NB4 (cell line): Measurements from ENCODE around the gene CHSY1.

Experiments
- DNase-seq: peaks from one replicate; pipeline ENCODE4 v3.0.0; 2010; ENCODE audit warnings: low read depth
- H3K4me3 ChIP-seq: one replicate; pipeline ENCODE4 v1.5.1; 2011; ENCODE audit warnings: mild to moderate bottlenecking, low read depth, low read length, moderate library complexity
- MYC ChIP-seq: IDR thresholded peaks from 2 replicates; pipeline ENCODE4 v1.6.1; 2011; ENCODE audit warnings: low read depth, low read length
- POLR2A ChIP-seq: IDR thresholded peaks from 2 replicates; pipeline ENCODE4 v1.6.1; 2011; ENCODE audit warnings: mild to moderate bottlenecking; ENCODE audit not compliant: insufficient read length; ENCODE audit errors: extremely low read depth
- TF ChIP-seq, protein P1 (sequence below): IDR thresholded peaks from 2 replicates; pipeline ENCODE4 v1.6.1; 2011; ENCODE audit warnings: low read depth, low read length
- TF ChIP-seq, protein P2 (sequence below): IDR thresholded peaks from one replicate; pipeline ENCODE4 v1.5.1; 2012; ENCODE audit warnings: low read depth, low read length

Gene CHSY1

DNA sequence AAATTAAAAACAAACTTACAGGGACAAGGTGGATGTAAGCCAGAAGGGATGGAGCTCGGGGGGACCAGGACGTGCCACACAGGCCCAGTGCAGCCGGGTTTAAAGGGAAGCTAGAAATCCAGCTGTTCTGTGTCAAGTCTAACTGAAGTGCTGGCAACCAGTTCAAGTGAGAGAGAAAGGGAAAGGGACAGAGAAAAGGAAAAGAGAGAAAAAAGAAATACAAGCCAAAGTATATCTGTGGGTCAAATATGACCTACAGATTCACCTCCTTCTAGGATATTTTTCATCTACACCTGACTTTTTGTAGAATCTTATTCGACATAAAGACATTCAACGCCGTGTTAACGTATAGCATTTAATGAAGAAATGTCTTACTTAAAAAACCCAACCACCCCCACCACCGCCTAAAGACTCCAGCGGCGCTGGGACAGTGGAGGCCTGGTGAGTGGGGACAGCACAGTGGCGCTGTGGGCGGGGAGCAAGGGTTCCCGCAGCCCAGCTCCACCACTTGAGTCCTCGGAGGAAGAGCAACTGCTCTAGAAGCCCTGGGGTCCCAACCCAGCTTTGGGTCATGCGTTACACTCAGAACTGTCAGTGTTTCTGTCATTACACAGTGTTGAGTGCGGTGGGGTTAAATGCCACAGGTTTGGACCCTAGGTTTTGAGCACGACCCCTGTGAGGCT, 62.3 kb downstream of the CHSY1 start:
- DNase-seq: no peak
- TF ChIP-seq POLR2A (no peak), MYC (no peak)
- TF ChIP-seq, protein P1, sequence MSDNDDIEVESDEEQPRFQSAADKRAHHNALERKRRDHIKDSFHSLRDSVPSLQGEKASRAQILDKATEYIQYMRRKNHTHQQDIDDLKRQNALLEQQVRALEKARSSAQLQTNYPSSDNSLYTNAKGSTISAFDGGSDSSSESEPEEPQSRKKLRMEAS: no peak
- TF ChIP-seq, protein P2, sequence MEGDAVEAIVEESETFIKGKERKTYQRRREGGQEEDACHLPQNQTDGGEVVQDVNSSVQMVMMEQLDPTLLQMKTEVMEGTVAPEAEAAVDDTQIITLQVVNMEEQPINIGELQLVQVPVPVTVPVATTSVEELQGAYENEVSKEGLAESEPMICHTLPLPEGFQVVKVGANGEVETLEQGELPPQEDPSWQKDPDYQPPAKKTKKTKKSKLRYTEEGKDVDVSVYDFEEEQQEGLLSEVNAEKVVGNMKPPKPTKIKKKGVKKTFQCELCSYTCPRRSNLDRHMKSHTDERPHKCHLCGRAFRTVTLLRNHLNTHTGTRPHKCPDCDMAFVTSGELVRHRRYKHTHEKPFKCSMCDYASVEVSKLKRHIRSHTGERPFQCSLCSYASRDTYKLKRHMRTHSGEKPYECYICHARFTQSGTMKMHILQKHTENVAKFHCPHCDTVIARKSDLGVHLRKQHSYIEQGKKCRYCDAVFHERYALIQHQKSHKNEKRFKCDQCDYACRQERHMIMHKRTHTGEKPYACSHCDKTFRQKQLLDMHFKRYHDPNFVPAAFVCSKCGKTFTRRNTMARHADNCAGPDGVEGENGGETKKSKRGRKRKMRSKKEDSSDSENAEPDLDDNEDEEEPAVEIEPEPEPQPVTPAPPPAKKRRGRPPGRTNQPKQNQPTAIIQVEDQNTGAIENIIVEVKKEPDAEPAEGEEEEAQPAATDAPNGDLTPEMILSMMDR: no peak
- H3K4me3 ChIP-seq: no peak overlapping the region

DNA sequence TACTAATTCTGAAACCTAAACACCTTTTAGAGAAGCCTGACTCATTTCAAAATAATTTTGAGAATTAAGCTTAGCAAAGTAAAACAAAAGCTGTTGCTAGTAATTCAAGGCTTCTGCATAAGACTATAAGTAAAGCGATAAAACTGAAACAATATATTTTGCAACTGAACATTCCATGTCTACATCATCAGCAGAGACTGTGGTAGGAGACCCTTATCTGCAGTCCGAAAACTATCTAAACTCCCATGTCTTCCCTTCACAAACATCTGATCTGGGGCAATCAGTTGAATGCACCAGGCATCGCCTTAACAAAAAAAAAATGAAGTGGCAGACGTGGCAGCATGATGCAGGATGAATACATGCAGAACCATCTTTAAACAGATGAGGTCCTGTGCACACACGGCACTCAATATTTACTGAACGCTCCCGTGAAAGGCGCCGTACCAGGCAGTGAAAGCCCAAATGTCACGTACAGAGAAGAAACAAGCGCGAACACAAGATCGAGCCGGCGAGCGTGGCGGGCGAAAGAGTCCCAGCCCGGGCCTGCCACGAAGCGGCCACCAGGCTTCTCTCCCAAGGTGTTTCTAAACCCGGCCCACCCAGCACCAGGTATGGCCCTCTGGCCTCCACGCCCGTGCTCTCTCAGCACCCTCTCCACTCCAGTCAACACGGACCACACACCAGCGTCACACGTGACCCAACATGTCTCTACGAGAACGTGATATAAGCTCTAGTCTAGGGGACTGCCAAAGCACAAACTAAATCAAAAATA, 63.0 kb downstream of the CHSY1 start:
- DNase-seq: no peak
- TF ChIP-seq MYC: no peak
- TF ChIP-seq, protein P1: no peak
- TF ChIP-seq, protein P2: no peak
- TF ChIP-seq POLR2A: no peak
- no peak overlapping the region for H3K4me3 ChIP-seq

DNA sequence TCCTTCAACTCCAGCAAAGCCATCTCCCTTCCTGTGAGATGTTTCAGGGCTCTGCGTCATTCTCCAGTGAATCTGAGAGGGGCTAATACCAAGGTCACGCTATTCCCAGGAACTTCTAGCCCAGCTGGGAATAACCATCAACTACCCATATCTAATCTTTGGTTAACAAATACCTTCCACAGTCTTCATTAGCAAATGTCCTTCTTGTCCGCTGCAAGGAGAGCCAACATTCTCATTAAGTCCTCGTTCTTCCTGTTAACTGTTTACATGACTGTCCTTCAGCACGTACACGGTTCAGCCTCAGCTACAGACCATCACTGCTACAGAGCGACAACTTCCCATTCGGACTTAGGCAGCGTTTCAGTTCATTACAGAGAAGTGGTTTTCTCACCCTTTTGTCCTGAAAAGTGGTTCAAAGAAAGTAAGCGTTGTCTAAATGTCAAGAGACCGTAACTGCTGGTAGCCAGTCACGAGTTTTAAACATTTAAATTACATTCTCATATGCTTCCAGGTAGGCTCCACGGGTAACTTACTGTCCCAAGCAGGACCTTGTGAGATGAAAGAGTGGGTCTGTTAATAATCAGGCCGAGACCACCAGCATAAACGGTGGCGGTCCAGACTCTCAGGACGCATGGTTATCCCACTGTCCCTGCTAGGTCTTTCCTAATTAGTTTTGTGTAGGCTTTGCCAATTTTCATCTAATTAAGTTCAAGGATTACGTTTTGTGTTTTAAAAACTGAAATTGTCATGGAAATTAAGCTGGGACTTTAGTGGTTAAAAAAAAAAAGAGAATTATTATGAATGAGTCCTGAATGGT, 63.8 kb downstream of the CHSY1 start:
- no peak for DNase-seq
- no peak overlapping the region for H3K4me3 ChIP-seq
- TF ChIP-seq, protein P2: no peak
- TF ChIP-seq, protein P1: no peak
- TF ChIP-seq POLR2A (no peak), MYC (no peak)

DNA sequence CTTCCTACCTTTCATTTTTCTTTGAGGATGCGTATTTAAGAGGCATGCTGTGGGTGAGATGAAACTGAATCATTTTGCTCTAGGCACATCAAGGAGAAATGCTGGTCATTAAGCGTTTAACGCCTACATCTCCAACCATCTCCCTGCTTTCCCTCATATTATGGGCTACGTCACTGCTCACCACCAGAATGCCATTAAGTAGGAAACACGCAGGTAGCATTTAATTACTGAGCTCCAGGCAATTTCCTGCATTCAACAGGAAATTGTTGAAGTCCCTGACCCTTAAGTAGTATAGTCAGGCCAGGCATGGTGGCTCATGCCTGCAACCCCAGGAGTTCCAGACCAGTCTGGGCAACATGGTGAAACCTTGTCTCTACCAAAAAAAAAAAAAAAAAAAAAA, 66.1 kb downstream of the CHSY1 start:
- no peak overlapping the region for H3K4me3 ChIP-seq
- no peak for DNase-seq
- TF ChIP-seq, protein P1: no peak
- TF ChIP-seq, protein P2: no peak
- TF ChIP-seq MYC: no peak
- no peak for TF ChIP-seq POLR2A

DNA sequence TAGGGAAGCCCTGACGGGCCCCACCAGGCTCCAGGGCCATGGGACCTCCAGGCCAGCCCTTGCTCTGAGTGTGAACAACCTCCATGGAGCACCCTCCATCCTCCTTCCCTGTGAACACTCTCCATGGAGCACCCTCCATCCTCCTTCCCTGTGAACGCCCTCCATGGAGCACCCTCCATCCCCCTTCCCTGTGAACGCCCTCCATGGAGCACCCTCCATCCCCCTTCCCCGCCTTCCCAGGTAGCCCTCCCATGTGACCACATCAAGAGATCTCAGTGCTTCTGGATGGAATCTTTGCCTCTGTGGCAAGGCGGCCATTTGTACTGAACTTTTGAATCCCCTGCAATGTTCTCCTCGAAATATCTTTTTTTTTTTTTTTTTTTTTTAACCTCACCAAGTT, 66.5 kb downstream of the CHSY1 start:
- TF ChIP-seq, protein P1: no peak
- TF ChIP-seq, protein P2: no peak
- no peak for TF ChIP-seq MYC
- H3K4me3 ChIP-seq: no peak overlapping the region
- DNase-seq: no peak
